Upper lobe of left lung (tissue), 6 donors: ENCODE results near the gene SPATA24. TPM values are rescaled to one million over a fixed set of nuclear protein-coding genes. Genes with fewer than 3 reads are reported as not detected.
"Not testable (repeated sequence)": the region's sequence is repeated elsewhere in the genome, so short reads cannot be mapped to it uniquely, and the experiment has no call there.

Source experiments
- ATAC-seq, 2 donors: fragments of 200-7000 bp; cut with Tn5 transposase; one replicate each; pipeline ENCODE4 v1.9.1; 2022; ENCODE audit warnings: mild to moderate bottlenecking in 2 of 2, moderate library complexity in 2 of 2; ENCODE audit not compliant: low FRiP score in 2 of 2
- DNase-seq, 2 donors: peaks; one replicate each; pipeline ENCODE4 v3.0.0-alpha.2; 2019 to 2020
- H3K27ac ChIP-seq, 4 donors: fragments of 200-600 bp; sonication (generic); one replicate each; pipeline ENCODE4 v1.5.1; 2016 to 2019
- H3K27me3 ChIP-seq, 4 donors: fragments of 200-600 bp; sonication (generic); one replicate each; pipeline ENCODE4 v1.5.1; 2017 to 2019
- H3K36me3 ChIP-seq, 4 donors: fragments of 200-600 bp; sonication (generic); one replicate each; pipeline ENCODE4 v1.5.1; 2016 to 2019
- H3K4me1 ChIP-seq, 4 donors: fragments of 200-600 bp; sonication (generic); one replicate each; pipeline ENCODE4 v1.5.1; 2018 to 2019
- H3K4me3 ChIP-seq, 4 donors: fragments of 200-600 bp; sonication (generic); one replicate each; pipeline ENCODE4 v1.5.1; 2017 to 2019; ENCODE audit warnings: mild to moderate bottlenecking in 2 of 4, moderate library complexity in 1 of 4
- H3K9me3 ChIP-seq, 4 donors: fragments of 200-600 bp; sonication (generic); one replicate each; pipeline ENCODE4 v1.5.1; 2018 to 2019
- EP300 ChIP-seq, 4 donors: sonication (generic); formaldehyde crosslinking; IDR thresholded peaks; one replicate each; pipeline ENCODE4 v1.5.1; 2017; ENCODE audit warnings: antibody characterized with exemption in 4 of 4, control low read depth in 2 of 4
- POLR2A ChIP-seq, 4 donors: fragments of 450-650 bp; IDR thresholded peaks; one replicate each; pipeline ENCODE4 v1.5.1; 2016 to 2017; ENCODE audit warnings: antibody characterized with exemption in 4 of 4, mild to moderate bottlenecking in 2 of 4
- POLR2AphosphoS5 ChIP-seq, 2 donors: sonication (generic); formaldehyde crosslinking; IDR thresholded peaks; one replicate each; pipeline ENCODE4 v1.5.1; 2017; ENCODE audit warnings: antibody characterized with exemption in 2 of 2
- WGBS, 2 donors: methylation state at CpG; one replicate each; pipeline ENCODE4 v1.1.5; 2017 to 2018; 5-methylcytosine and 5-hydroxymethylcytosine counted together
- total RNA-seq, 6 donors: library from RNA; depleted of rRNA in 4 of 6; stranded (reverse); fragments of >200 nt in 4 of 6; gene quantifications; one replicate each; pipeline versions ENCODE4 v1.1.0 to v1.2.1, GENCODE V29; 2016 to 2021
- TF ChIP-seq, protein P1 (sequence below), 6 experiments: fragments of 450-650 bp in 4 of 6; fragments of 200-600 bp in 2 of 6; sonication (generic) in 2 of 6; IDR thresholded peaks; one replicate each; pipeline ENCODE4 v1.5.1; 2016 to 2019; ENCODE audit warnings: antibody characterized with exemption in 6 of 6
- donor health status: DM: no; HTN: no; CAD: no; lungs with moderate emphysema.
- donor health status: DM: no; HTN: yes; CAD: no; lungs with severe emphysema.

Gene SPATA24
- total RNA-seq, 6 donors from 2014 or later, result 2.9 to 6.3 (median 4.8) TPM; not detected in 1

GRCh38 chr5:139410993-139411828 is 7.3 kb upstream of the SPATA24 start:
- Histone ChIP-seq H3K27ac (no peak overlapping the region), H3K9me3 (no peaks in the 10 kb centered on the region), H3K4me1 (peaks cover 0 to under 1% (median under 1%) of the 10 kb centered on the region in 4 donors), H3K4me3 (no peak overlapping the region), H3K36me3 (peaks cover 0 to 22% (median 4%) of the 10 kb centered on the region in 4 donors), H3K27me3 (no peaks in the 10 kb centered on the region)
- DNase-seq (no peak), ATAC-seq (no peak)
- TF ChIP-seq, protein P1, sequence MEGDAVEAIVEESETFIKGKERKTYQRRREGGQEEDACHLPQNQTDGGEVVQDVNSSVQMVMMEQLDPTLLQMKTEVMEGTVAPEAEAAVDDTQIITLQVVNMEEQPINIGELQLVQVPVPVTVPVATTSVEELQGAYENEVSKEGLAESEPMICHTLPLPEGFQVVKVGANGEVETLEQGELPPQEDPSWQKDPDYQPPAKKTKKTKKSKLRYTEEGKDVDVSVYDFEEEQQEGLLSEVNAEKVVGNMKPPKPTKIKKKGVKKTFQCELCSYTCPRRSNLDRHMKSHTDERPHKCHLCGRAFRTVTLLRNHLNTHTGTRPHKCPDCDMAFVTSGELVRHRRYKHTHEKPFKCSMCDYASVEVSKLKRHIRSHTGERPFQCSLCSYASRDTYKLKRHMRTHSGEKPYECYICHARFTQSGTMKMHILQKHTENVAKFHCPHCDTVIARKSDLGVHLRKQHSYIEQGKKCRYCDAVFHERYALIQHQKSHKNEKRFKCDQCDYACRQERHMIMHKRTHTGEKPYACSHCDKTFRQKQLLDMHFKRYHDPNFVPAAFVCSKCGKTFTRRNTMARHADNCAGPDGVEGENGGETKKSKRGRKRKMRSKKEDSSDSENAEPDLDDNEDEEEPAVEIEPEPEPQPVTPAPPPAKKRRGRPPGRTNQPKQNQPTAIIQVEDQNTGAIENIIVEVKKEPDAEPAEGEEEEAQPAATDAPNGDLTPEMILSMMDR (IDR thresholded peaks at IDR 0.05), result no peak
- TF ChIP-seq POLR2A (IDR thresholded peaks at IDR 0.05) (no peak), POLR2AphosphoS5 (IDR thresholded peaks at IDR 0.05) (no peak), EP300 (IDR thresholded peaks at IDR 0.05) (no peak)
- 94 to 95% methylated on average over 14 to 17 of the region's 17 CpGs for WGBS, 2 donors

DNA sequence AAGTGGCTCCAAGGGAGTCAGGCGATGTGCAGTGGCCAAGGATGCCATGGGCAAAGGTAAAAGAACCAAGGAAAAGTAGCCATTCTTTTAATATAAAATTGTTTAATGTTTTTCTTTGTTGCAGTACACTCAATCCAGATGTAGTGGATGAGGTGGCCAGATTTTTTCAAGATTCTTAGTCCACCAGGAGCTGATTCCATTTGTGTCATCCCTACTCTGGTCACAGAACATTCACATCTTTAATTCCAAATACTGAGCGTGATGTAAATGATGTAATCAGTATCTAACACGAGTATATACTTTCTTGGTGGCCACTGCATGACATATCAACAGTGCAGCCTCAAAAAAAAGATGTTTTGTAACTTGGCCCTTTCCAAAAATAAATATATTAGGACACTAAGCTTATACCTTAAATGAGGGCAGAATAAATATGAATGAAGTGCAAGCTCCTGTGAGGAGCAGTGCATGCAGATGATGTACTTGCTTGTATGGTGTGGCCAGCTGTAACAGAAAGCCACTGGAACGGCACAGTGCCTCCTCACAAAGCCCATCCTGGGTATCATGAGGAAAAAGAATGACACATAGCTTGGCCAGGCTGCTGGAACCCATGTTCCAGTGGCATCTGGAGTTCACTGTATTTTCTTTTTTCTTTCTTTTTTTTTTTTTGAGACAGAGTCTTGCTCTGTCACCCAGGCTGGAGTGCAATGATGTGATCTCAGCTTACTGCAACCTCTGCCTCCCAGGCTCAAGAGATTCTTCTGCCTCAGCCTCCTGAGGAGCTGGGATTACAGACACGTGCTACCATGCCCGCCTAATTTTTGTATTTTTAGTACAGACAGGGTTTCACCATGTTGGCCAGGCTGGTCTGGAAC is 6.5 kb upstream of the SPATA24 start:
- Histone ChIP-seq H3K27ac (no peak overlapping the region), H3K4me1 (no peaks in the 10 kb centered on the region), H3K9me3 (no peaks in the 10 kb centered on the region), H3K36me3 (peaks cover 0 to 22% (median 4%) of the 10 kb centered on the region in 4 donors), H3K27me3 (no peaks in the 10 kb centered on the region), H3K4me3 (no peak overlapping the region)
- no peak for TF ChIP-seq EP300 (IDR thresholded peaks at IDR 0.05)
- no peak for TF ChIP-seq POLR2AphosphoS5 (IDR thresholded peaks at IDR 0.05)
- TF ChIP-seq, protein P1 (IDR thresholded peaks at IDR 0.05), result no peak
- no peak for TF ChIP-seq POLR2A (IDR thresholded peaks at IDR 0.05)
- ATAC-seq (no peak), DNase-seq (no peak)
- 79 to 84% methylated on average over 6 of the region's 6 CpGs for WGBS, 2 donors

- peaks cover 0 to 22% (median 2%) of the 10 kb centered on the region in 4 donors for H3K36me3 ChIP-seq
- not testable (repeated sequence) for H3K4me3 ChIP-seq, ATAC-seq, H3K4me1 ChIP-seq, H3K9me3 ChIP-seq, H3K27me3 ChIP-seq, H3K27ac ChIP-seq, DNase-seq
- WGBS, 2 donors, result 92 to 96% methylated on average over 5 of the region's 5 CpGs
Measured at GRCh38 chr5:139409116-139409515, 5.2 kb upstream of the SPATA24 start.

- peaks cover 0 to 17% (median 2%) of the 10 kb centered on the region in 4 donors for H3K36me3 ChIP-seq
- H3K9me3 ChIP-seq, result no peaks in the 10 kb centered on the region
- TF ChIP-seq, protein P1 (IDR thresholded peaks at IDR 0.05), result no peak
- TF ChIP-seq POLR2A (IDR thresholded peaks at IDR 0.05) (no peak), EP300 (IDR thresholded peaks at IDR 0.05) (no peak), POLR2AphosphoS5 (IDR thresholded peaks at IDR 0.05) (no peak)
- H3K4me3 ChIP-seq, result no peak overlapping the region
- 93 to 97% methylated on average over 7 of the region's 7 CpGs for WGBS, 2 donors
- peaks cover 9 to 12% (median 10%) of the 10 kb centered on the region in 4 donors for H3K4me1 ChIP-seq
- H3K27ac ChIP-seq, result no peak overlapping the region
- ATAC-seq (no peak), DNase-seq (no peak)
- H3K27me3 ChIP-seq, result no peaks in the 10 kb centered on the region
Measured at GRCh38 chr5:139408191-139408590, 4.3 kb upstream of the SPATA24 start.

DNA sequence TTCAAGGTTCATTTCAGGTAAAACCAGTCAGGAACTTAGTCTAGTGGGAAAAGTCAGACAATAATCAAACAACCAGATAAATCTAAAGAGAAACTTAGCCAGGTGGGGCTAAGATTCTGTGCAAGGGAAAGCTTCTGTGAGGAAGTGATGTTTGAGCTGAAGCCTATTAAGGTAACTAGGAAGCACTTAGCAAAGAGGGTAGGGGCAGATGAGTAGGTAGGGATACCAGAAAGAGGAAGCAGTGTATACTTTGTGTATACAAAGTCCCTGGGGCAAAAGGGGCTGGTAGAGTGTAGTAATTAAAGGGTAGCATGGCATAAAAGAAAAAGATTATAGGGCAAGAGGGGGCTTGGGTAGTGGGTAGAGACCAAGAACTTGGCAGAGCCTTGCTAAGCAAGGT is 3.6 kb upstream of the SPATA24 start:
- Histone ChIP-seq H3K4me3 (no peak overlapping the region), H3K27me3 (no peaks in the 10 kb centered on the region), H3K27ac (no peak overlapping the region), H3K36me3 (peaks cover 0 to 10% (median 2%) of the 10 kb centered on the region in 4 donors), H3K4me1 (peaks cover 13 to 17% (median 15%) of the 10 kb centered on the region in 4 donors), H3K9me3 (no peaks in the 10 kb centered on the region)
- TF ChIP-seq POLR2AphosphoS5 (IDR thresholded peaks at IDR 0.05) (no peak), EP300 (IDR thresholded peaks at IDR 0.05) (no peak), POLR2A (IDR thresholded peaks at IDR 0.05) (no peak)
- TF ChIP-seq, protein P1 (IDR thresholded peaks at IDR 0.05), result no peak
- DNase-seq (no peak), ATAC-seq (no peak)
